ENCODE results near the gene GASK1A. TPM values are rescaled to one million over a fixed set of nuclear protein-coding genes. Genes with fewer than 3 reads are reported as not detected.
A peak's percentile ranks its signal among the peaks of the same experiment; 100 is the strongest.

GASK1A gene
- total RNA-seq, 1 donor from 2014 or later: 0.59 TPM

DNA sequence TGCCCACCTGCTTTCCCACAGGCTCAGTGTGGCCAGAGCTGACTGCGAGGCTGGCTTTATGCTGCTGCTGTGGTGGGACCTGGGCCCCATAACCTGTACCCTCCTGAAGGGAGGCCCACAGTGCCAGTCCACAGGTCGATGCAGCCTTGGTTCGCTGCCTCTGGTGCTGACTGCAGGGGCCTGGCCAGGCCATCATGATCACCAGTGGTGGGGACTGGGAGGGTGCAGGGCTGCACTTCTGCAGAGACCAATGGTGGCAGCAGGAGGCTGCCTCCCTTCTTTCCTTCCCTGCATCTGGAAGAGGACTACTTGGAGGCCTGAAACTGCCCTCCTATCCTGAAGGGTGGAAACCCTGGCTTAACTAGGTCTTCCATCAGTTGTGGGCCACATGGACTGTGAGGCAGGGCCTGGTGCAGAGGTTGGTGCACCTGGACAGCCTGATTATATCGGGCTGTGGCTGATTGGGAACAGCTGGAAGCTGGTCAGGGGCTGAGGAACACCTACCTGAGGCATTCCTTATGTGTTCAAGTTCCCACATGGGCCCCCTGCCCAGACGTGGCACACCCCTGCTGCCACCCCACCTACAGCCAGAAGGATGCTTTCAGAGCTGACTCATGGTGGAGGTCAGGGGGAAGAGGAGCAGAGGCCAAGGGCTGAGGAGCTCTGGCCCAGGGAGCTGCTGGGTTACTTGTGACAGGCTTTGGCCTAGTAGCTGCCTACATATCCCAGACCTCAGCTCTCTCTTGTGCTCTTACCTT, 97.0 kb downstream of the GASK1A start:
- ATAC-seq (no peak), DNase-seq (no peak)
- intact Hi-C loops (cut with micrococcal nuclease): no loop called here

GRCh38 chr3:43076857-43077256, 97.7 kb downstream of the GASK1A start:
- ATAC-seq (no peak), DNase-seq (no peak)
- intact Hi-C loops (cut with micrococcal nuclease): no loop called here

- intact Hi-C loops (cut with micrococcal nuclease): no loop called here
- DNase-seq: no peak
- no peak for ATAC-seq
Measured at GRCh38 chr3:43077261-43077660, 98.2 kb downstream of the GASK1A start.

DNA sequence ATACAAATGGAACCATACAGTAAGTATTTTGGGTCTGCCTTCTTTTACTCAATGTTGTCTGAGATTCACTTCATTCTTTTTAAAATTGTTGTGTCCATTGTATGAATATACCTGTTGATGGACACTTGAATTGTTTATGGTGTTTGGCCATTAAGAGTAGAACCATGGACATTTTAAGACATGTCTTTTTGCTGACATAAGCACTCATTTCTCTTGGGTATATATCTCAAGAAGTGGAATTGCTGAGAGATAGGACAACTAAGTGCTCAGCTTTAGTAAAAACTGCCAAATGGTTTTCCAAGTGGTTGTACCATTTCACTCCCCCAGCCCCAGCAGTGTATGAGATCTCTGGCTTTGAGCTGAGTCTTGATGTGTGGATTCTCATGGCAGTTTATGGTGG, 98.6 kb downstream of the GASK1A start:
- ATAC-seq: no peak
- no peak for DNase-seq
- intact Hi-C loops (cut with micrococcal nuclease): no loop called here

- DNase-seq (no peak), ATAC-seq (no peak)
- intact Hi-C loops (cut with micrococcal nuclease): no loop called here
Measured at GRCh38 chr3:43079536-43080332, 100.6 kb downstream of the GASK1A start.

GRCh38 chr3:43080726-43081568, 101.8 kb downstream of the GASK1A start:
- intact Hi-C loops (cut with micrococcal nuclease): no loop called here
- ATAC-seq (no peak), DNase-seq (no peak)

DNA sequence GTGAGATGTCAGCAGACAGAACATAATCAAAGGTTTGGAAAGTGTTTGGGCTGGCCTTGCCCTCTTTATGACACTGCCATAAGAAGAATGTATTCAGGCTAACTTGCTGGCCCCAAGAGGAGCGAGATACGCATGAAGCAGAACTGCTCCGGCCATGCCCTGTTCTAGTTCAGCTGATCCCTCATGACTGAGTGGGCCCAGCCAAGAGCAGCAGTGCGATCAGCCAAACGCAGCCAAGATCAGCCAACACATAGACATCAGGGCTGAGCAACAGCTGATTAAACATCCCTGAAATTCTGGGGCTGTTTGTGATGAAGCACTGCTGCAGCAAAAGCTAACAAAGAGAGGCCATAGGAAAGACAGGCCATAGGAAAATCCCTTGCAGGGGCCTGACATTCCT, 102.7 kb downstream of the GASK1A start:
- intact Hi-C loops (cut with micrococcal nuclease): no loop called here
- ATAC-seq: peak; percentile 65
- no peak for DNase-seq

DNA sequence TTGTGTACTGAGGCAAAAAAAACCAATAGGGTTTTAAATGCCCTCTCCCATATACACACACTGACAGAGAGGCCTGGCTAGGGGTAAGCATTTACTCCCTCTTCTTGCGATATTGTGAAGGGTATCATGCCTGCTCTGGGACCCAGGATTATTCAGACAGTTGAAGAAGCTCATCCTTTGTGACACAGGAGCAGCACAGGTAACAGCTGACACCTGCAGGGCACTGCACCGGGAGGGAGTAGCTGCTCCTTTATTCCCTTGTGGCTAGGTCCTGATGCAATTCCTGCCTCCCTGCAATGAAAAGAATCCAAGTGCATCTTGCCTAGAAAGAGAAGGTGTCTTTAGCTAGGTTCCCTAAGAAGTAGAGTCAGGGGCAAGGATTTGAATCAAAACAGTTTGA, 103.3 kb downstream of the GASK1A start:
- ATAC-seq: no peak
- intact Hi-C loops (cut with micrococcal nuclease): no loop called here

GRCh38 chr3:43086460-43087165, 107.5 kb downstream of the GASK1A start:
- ATAC-seq (no peak), DNase-seq (no peak)
- intact Hi-C loops (cut with micrococcal nuclease): no loop called here

More for the DNA sequence above, 103.3 kb downstream of the GASK1A start:
- no peak for DNase-seq

DNA sequence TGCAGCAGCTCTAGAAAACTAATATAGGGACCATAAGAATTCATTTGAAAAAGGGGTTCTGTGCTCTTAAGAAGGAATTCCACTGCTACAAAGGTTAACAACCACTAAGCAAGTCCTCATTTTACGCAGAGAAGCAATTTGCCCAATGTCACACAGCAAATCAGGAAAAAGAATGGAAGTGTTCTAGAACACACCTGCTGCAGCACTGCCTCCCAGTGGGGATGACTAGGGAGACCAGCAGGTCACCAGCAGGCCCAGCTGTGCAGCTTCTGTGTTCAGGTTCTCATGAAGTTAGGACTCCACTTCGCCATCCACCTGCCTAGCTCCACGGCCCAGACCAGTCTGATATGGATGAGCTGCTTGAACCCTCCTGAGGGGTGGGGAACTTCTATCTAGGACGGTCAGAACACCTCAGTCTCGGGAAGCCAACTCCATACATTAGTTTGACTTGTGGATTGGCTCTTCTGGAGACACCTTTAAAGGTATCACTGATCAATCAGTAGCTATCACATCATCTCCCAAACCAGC, 108.2 kb downstream of the GASK1A start:
- ATAC-seq (no peak), DNase-seq (no peak)
- intact Hi-C loops (cut with micrococcal nuclease): no loop called here

GRCh38 chr3:43089081-43089480, 110.0 kb downstream of the GASK1A start:
- intact Hi-C loops (cut with micrococcal nuclease): no loop called here
- ATAC-seq: no peak
- DNase-seq: no peak

- DNase-seq (no peak), ATAC-seq (no peak)
- intact Hi-C loops (cut with micrococcal nuclease): no loop called here
Measured at GRCh38 chr3:43090238-43090637, 111.1 kb downstream of the GASK1A start.

- ATAC-seq: no peak
- no peak for DNase-seq
- intact Hi-C loops (cut with micrococcal nuclease): no loop called here
Measured at GRCh38 chr3:43091481-43091880, 112.4 kb downstream of the GASK1A start.

GRCh38 chr3:43093006-43093405, 113.9 kb downstream of the GASK1A start:
- intact Hi-C loops (cut with micrococcal nuclease): no loop called here
- no peak for DNase-seq

GRCh38 chr3:43093974-43094373, 114.9 kb downstream of the GASK1A start:
- intact Hi-C loops (cut with micrococcal nuclease): no loop called here

More at GRCh38 chr3:43093006-43093405, 113.9 kb downstream of the GASK1A start:
- ATAC-seq: no peak

GRCh38 chr3:43094381-43094780, 115.3 kb downstream of the GASK1A start:
- no peak for ATAC-seq
- DNase-seq: no peak
- intact Hi-C loops (cut with micrococcal nuclease): no loop called here

More at GRCh38 chr3:43093974-43094373, 114.9 kb downstream of the GASK1A start:
- DNase-seq (no peak), ATAC-seq (no peak)

- intact Hi-C loops (cut with micrococcal nuclease): no loop called here
- ATAC-seq (no peak), DNase-seq (no peak)
Measured at GRCh38 chr3:43094851-43095250, 115.7 kb downstream of the GASK1A start.

DNA sequence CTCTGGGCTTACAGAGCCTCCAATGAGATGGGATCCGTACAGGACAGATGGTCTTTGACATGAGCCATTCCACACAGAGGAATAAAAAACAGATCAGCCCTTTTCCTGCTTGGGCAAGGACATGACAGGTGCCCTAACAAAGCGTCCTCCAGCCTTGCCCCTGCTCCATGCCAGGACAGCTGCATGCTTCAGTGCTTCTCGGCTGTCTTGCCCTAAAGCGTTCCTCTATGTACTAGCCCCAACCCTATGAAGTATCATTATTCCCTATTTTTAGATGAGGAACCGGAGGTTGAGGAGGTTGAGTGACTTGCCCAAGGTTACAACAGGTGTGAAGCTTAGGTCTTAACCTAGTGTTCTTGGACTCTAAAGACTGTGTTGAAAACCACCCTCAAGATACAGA, 116.3 kb downstream of the GASK1A start:
- DNase-seq (no peak), ATAC-seq (no peak)
- intact Hi-C loops (cut with micrococcal nuclease): no loop called here

DNA sequence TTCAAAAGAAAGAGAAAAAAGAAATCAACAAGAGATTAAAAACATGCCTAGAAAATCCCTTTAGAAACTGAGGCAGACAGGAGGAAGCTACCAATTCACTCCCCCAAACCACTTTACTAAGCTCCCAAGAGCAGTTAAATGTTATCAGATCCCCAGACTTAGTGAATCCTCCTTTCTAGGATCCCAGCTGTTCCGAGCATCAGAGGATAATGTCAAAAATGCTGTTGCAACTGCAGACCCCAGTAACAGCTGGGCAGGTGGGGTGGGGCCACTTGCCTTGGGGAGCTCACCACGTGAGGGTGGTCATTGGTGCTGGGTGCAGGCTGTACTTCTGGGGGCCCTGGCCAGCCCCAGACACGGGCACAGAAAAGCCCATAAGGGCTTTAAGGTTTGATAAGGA, 117.7 kb downstream of the GASK1A start:
- DNase-seq (no peak), ATAC-seq (no peak)
- intact Hi-C loops (cut with micrococcal nuclease): no loop called here
